ENCODE data around the gene FN1. TPM values are rescaled to one million over a fixed set of nuclear protein-coding genes. Genes with fewer than 3 reads are reported as not detected.
"Not testable (repeated sequence)": the region's sequence is repeated elsewhere in the genome, so short reads cannot be mapped to it uniquely, and the experiment has no call there.

The FN1 gene
- total RNA-seq, 1 donor from 2014 or later, result 387 TPM

- DNase-seq, result no peak
Observed at GRCh38 chr2:215363461-215364156, 72.3 kb downstream of the FN1 start.

- no peak for DNase-seq
Observed at GRCh38 chr2:215363039-215363438, 72.8 kb downstream of the FN1 start.

GRCh38 chr2:215362562-215362904 is 73.3 kb downstream of the FN1 start:
- DNase-seq, result no peak

- DNase-seq, result no peak
Observed at GRCh38 chr2:215361876-215362561, 73.8 kb downstream of the FN1 start.

- DNase-seq, result no peak
Observed at GRCh38 chr2:215361211-215361875, 74.5 kb downstream of the FN1 start.

GRCh38 chr2:215360596-215360995 is 75.3 kb downstream of the FN1 start:
- DNase-seq, result no peak

- not testable (repeated sequence) for DNase-seq
Observed at GRCh38 chr2:215360059-215360458, 75.8 kb downstream of the FN1 start.

GRCh38 chr2:215359576-215359922 is 76.3 kb downstream of the FN1 start:
- DNase-seq, result no peak

- no peak for DNase-seq
Observed at GRCh38 chr2:215358891-215359575, 76.8 kb downstream of the FN1 start.

GRCh38 chr2:215358312-215358845 is 77.5 kb downstream of the FN1 start:
- DNase-seq, result no peak

GRCh38 chr2:215357660-215358059 is 78.2 kb downstream of the FN1 start:
- DNase-seq, result no peak

GRCh38 chr2:215356948-215357461 is 78.9 kb downstream of the FN1 start:
- DNase-seq, result no peak

GRCh38 chr2:215356334-215356947 is 79.4 kb downstream of the FN1 start:
- no peak for DNase-seq

GRCh38 chr2:215355801-215356200 is 80.1 kb downstream of the FN1 start:
- no peak for DNase-seq

GRCh38 chr2:215354771-215355695 is 80.8 kb downstream of the FN1 start:
- DNase-seq, result no peak

- DNase-seq, result no peak
Observed at GRCh38 chr2:215352602-215353001, 83.3 kb downstream of the FN1 start.

GRCh38 chr2:215347878-215348277 is 88.0 kb downstream of the FN1 start:
- DNase-seq, result no peak

GRCh38 chr2:215338883-215339679 is 96.8 kb downstream of the FN1 start:
- DNase-seq, result no peak

- DNase-seq, result no peak
Observed at GRCh38 chr2:215332872-215333595, 102.8 kb downstream of the FN1 start.

- no peak for DNase-seq
Observed at GRCh38 chr2:215328066-215328465, 107.8 kb downstream of the FN1 start.

All from dermis blood vessel endothelial cell (primary cell).